22Rv1 (cell line): Measurements from ENCODE around the gene NUP58.
A peak's percentile ranks its signal among the peaks of the same experiment; 100 is the strongest.

ENCODE experiments used
- H3K27ac ChIP-seq: fragments of 450-650 bp; 2 replicates; pipeline ENCODE4 v1.5.1; 2017
- ZFX ChIP-seq: fragments of 450-650 bp; IDR thresholded peaks from 2 replicates; pipeline ENCODE4 v1.6.1; 2017; ENCODE audit warnings: antibody characterized with exemption, borderline replicate concordance
- TF ChIP-seq, protein P1 (sequence below): fragments of 450-650 bp; IDR thresholded peaks from 2 replicates; pipeline ENCODE4 v1.5.1; 2017; ENCODE audit warnings: mild to moderate bottlenecking

The NUP58 gene

DNA sequence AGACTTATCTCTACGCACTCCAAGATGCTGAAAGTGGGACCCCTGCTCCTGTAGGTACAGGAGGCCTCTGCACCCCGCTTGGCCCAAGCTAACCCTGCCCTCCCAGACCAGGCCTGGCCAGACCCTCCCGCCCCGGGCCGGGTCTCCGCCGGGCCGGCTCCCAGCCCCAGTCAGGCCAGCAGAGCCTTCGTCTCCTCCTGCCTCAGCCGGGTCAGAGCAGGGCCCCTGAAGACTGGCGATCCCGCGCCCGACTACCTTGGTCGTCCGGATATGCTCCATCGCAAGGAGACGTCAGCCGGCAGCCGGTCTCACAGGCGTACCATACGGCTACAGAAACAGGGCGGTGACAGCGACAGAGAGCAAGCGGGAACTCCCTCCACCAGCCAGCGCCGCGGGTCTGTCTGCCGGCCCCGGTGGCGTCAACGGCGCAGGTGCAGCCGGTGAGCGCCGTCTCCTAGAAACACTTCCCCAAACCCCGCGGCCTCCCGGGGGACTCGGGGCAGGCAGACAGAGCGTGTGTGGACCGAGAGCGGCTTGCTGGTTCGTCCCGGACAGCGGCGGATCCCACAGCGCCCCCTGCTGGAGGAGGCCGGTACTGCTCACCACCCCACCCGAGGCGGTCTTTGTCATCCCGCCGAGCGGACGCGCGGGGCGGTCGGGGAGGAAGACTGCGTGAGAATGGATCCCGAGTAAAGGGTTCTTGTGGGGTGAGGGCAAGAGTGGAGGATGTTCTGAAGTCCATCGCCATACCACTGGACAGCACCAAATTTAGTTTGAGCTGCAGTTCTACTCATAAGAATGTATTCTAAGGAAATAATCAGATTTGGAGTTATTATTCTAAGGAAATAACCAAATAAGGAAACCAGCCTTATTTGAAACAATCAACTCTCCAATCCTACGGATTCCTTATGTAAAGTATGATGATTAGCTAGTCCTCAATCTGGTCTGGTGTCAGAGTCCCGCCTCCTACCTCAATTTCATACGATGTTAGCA lies 14.2 kb upstream of the NUP58 start, which contains the start of gene MTMR6:
Gene MTMR6, minus strand, starts transcription at position 520 of the 993 bp plus-strand sequence. Its CDS starts 241 bp downstream, at position 279.
- H3K27ac ChIP-seq = peak within 1 kb of the TSS; percentile 75

DNA sequence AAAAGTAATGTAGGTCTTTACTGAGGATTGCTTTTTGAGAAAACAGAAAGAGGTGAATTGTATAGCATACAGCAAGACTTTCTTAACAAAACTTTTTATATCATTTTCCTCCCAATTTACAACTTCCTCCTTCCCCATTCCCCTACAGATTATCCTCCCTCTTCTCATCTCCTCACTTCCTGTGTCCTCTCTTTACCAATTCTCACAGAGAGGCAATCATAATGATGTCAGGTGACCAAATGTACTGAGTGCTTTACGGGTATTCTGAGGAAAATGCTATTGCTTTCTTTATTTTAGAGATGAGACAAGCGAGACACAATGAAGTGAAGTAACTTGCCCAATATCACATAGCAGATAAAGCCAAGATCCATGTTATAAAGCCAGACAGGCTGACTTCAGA lies 12.5 kb upstream of the NUP58 start:
- TF ChIP-seq ZFX = no peak
- TF ChIP-seq, protein P1, sequence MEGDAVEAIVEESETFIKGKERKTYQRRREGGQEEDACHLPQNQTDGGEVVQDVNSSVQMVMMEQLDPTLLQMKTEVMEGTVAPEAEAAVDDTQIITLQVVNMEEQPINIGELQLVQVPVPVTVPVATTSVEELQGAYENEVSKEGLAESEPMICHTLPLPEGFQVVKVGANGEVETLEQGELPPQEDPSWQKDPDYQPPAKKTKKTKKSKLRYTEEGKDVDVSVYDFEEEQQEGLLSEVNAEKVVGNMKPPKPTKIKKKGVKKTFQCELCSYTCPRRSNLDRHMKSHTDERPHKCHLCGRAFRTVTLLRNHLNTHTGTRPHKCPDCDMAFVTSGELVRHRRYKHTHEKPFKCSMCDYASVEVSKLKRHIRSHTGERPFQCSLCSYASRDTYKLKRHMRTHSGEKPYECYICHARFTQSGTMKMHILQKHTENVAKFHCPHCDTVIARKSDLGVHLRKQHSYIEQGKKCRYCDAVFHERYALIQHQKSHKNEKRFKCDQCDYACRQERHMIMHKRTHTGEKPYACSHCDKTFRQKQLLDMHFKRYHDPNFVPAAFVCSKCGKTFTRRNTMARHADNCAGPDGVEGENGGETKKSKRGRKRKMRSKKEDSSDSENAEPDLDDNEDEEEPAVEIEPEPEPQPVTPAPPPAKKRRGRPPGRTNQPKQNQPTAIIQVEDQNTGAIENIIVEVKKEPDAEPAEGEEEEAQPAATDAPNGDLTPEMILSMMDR = no peak
- H3K27ac ChIP-seq = no peak overlapping the region

More for the DNA sequence above, 14.2 kb upstream of the NUP58 start, which contains the start of gene MTMR6:
- no peak for TF ChIP-seq ZFX
- TF ChIP-seq, protein P1 = peak; percentile 98

DNA sequence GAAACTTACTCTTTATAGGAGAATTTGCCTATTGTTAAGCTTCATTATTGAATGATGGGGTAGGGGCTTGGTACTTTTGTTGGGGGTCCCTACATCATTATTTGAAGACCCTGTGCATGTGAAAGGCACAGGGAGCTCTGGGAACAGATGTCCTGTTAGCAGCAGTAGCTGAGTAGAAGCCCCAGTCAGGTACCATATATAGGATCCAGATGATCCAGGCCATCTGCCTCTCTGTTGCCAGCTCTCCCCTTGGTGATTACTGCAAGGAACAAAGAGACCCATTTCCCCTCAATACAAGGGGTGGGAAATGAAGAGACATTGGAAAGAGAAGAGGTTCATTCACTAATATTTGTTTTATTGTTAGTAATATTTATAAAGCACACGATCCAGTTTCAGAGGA lies 9.7 kb upstream of the NUP58 start:
- TF ChIP-seq ZFX = no peak
- TF ChIP-seq, protein P1 = no peak
- no peak overlapping the region for H3K27ac ChIP-seq

DNA sequence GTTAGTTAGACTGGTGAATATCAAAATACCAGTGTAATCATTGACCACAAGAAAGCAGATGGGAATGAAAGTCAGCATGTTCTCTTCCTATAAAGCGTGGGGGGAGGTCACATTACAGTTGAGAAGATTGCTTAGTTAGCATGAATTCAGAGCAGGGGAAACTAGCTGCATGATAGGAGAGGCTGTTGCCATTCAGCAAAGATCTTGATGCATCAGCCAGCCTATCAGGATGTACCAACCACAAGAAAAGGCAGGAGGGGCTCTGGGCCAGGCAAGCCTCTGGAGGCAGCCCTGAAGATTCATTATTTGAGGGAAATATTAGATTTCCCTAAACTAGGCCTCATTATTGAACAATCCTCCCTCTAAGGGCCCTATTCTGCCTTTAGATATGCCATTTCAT lies 9.1 kb upstream of the NUP58 start:
- H3K27ac ChIP-seq = no peak overlapping the region

DNA sequence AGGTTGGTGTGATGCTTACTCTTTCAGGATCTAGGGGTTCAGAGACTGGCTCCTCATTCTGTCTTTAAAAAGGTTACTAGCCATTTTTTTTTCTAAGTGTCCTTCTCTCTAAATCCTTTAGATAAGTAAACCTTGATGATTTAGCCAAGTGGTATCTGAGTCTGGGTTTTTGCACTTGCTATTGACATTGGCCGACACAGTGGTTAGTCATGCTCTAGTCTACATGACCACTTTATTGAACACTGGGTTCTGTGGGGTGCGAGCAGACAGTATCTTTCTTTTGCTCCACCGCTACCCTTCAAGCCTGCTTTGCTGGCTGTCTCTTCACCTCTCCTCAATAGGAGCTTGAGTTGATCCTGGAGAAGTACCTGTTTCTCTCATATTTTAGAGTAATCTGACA lies 6.2 kb upstream of the NUP58 start:
- TF ChIP-seq ZFX = no peak
- TF ChIP-seq, protein P1 = no peak
- no peak overlapping the region for H3K27ac ChIP-seq

More for the DNA sequence above, 9.1 kb upstream of the NUP58 start:
- TF ChIP-seq, protein P1 = no peak
- TF ChIP-seq ZFX = no peak

DNA sequence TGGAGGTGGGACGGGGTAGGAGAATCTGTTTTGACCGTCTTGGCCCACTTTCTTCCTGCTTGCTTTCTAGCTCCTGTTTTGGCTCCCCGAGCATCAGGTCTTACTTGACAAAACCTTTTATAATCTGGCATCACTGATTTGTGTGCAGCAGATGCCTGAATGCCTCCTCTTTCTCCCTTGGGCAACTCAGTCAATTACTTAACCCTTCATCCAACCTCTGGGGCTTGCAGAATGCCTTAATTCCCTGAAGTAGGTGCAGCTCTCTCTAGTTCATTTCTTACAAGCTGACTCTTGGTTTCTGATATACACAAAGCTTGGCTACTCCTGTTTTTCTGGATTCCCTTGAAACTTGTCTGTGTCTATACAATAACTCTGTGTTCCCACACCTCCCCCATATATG lies 5.7 kb upstream of the NUP58 start:
- TF ChIP-seq, protein P1 = no peak
- no peak for TF ChIP-seq ZFX
- H3K27ac ChIP-seq = no peak overlapping the region

DNA sequence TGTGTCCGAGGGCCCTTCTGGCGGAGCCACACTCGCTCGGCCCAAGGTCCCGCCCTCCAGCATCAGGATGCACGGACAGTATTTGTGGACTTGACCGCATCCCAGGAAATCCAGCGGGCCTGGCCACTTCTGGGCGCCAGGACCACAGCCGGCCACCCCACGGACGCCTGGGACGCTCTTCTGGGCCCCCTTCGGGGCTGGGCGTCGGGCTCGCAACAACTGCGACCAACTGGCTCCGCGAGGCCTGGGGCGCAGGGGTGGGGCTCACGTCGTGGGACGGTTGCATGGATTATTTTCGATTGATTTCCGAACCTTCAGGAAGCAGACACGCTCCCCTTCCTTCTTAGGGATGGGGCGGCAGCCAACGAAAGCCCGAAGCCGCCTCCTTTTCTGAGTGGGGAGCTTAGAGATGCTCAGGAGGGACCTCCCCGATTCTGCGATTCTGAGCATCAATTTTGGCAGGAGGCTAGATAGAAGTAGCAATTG lies 521 bp upstream of the NUP58 start:
- peak overlapping the region; percentile 90 for H3K27ac ChIP-seq

More for the DNA sequence above, 521 bp upstream of the NUP58 start:
- TF ChIP-seq, protein P1 = no peak
- no peak for TF ChIP-seq ZFX
